DND-41 (cell line): ENCODE data around the gene DDC.

ENCODE experiments used
- CTCF ChIP-seq: IDR thresholded peaks from 2 replicates; pipeline ENCODE4 v1.5.1; 2012; ENCODE audit warnings: borderline replicate concordance, low read length, moderate library complexity, mild to moderate bottlenecking; ENCODE audit not compliant: poor library complexity, severe bottlenecking; ENCODE audit errors: extremely low read depth
- EZH2 ChIP-seq: IDR thresholded peaks from 3 replicates; pipeline ENCODE4 v1.6.1; 2012; ENCODE audit warnings: borderline replicate concordance, low read depth, mild to moderate bottlenecking, moderate library complexity, low read length, inconsistent platforms; ENCODE audit not compliant: severe bottlenecking

- TF ChIP-seq CTCF (no peak), EZH2 (no peak)
Observed at GRCh38 chr7:50413561-50413960, 151.6 kb downstream of the DDC start.
